DND-41 (cell line): ENCODE results near the gene SLC3A2.

ENCODE experiments used
- ATAC-seq: fragments of 200-7000 bp; cut with Tn5 transposase; 3 replicates; pipeline ENCODE4 v1.9.1; 2021; ENCODE audit warnings: low read depth; ENCODE audit not compliant: insufficient read depth
- DNase-seq: peaks from one replicate; pipeline ENCODE4 v3.0.0-alpha.2; 2020
- H2AFZ ChIP-seq: 2 replicates; pipeline ENCODE4 v1.6.0; 2012; ENCODE audit warnings: low read depth, low read length
- H3K27ac ChIP-seq: 2 replicates; pipeline ENCODE4 v1.5.1; 2012; ENCODE audit warnings: low read length, inconsistent platforms
- H3K27me3 ChIP-seq: fragments of 200-600 bp; sonication (generic); 2 replicates; pipeline ENCODE4 v1.6.0; 2012; ENCODE audit warnings: low read length, mild to moderate bottlenecking, inconsistent platforms; ENCODE audit not compliant: insufficient read depth, poor library complexity
- H3K36me3 ChIP-seq: 2 replicates; pipeline ENCODE4 v1.5.1; 2012; ENCODE audit warnings: low read length, inconsistent platforms; ENCODE audit not compliant: insufficient read depth
- H3K4me1 ChIP-seq: 2 replicates; pipeline ENCODE4 v1.5.1; 2012; ENCODE audit warnings: mild to moderate bottlenecking, low read length; ENCODE audit not compliant: insufficient read depth
- H3K4me2 ChIP-seq: 2 replicates; pipeline ENCODE4 v1.6.0; 2012; ENCODE audit warnings: mild to moderate bottlenecking, moderate library complexity, low read length, inconsistent platforms; ENCODE audit not compliant: insufficient read depth
- H3K4me3 ChIP-seq, 2 experiments: fragments of 200-600 bp in 1 of 2; shearing (Covaris generic) in 1 of 2; 2 replicates each; pipeline ENCODE4 v1.5.1; 2012 to 2016; ENCODE audit warnings: inconsistent platforms in 2 of 2, low read length in 2 of 2, mild to moderate bottlenecking in 2 of 2, low read depth in 1 of 2, moderate library complexity in 1 of 2
- H3K79me2 ChIP-seq: 2 replicates; pipeline ENCODE4 v1.6.0; 2012; ENCODE audit warnings: low read length, inconsistent platforms; ENCODE audit not compliant: insufficient read depth
- H3K9ac ChIP-seq: 2 replicates; pipeline ENCODE4 v1.6.0; 2012; ENCODE audit warnings: low read depth, mild to moderate bottlenecking, inconsistent platforms, low read length, moderate library complexity
- H3K9me3 ChIP-seq: 2 replicates; pipeline ENCODE4 v1.5.1; 2012; ENCODE audit warnings: low read length, moderate library complexity, mild to moderate bottlenecking, inconsistent platforms; ENCODE audit not compliant: insufficient read depth, severe bottlenecking
- H4K20me1 ChIP-seq: 2 replicates; pipeline ENCODE4 v1.6.0; 2012; ENCODE audit warnings: low read length; ENCODE audit not compliant: insufficient read depth
- CTCF ChIP-seq: IDR thresholded peaks from 2 replicates; pipeline ENCODE4 v1.5.1; 2012; ENCODE audit warnings: borderline replicate concordance, low read length, moderate library complexity, mild to moderate bottlenecking; ENCODE audit not compliant: poor library complexity, severe bottlenecking; ENCODE audit errors: extremely low read depth
- EZH2 ChIP-seq: IDR thresholded peaks from 3 replicates; pipeline ENCODE4 v1.6.1; 2012; ENCODE audit warnings: borderline replicate concordance, low read depth, mild to moderate bottlenecking, moderate library complexity, low read length, inconsistent platforms; ENCODE audit not compliant: severe bottlenecking

SLC3A2 gene

GRCh38 chr11:62892077-62892922, 11.6 kb downstream of the SLC3A2 start:
- H3K9ac ChIP-seq, result no peak overlapping the region
- TF ChIP-seq CTCF, result no peak
- TF ChIP-seq EZH2, result no peak
- ATAC-seq, result no peak
- no peak for DNase-seq
- H3K4me1 ChIP-seq, result no peaks in the 10 kb centered on the region
- peaks cover 21% of the 10 kb centered on the region for H3K36me3 ChIP-seq
- H2AFZ ChIP-seq, result no peak overlapping the region
- H3K27me3 ChIP-seq, result no peaks in the 10 kb centered on the region
- H3K9me3 ChIP-seq, result no peaks in the 10 kb centered on the region
- H4K20me1 ChIP-seq, result peaks cover 27% of the 10 kb centered on the region
- no peak overlapping the region for H3K27ac ChIP-seq
- no peak overlapping the region for H3K4me3 ChIP-seq
- H3K4me2 ChIP-seq, result no peak overlapping the region
- H3K79me2 ChIP-seq, result no peaks in the 10 kb centered on the region

GRCh38 chr11:62895501-62895900, 14.8 kb downstream of the SLC3A2 start:
- 0 out of 2 replicates have a peak, but pooled peaks cover 2% of the 10 kb centered on the region for H4K20me1 ChIP-seq
- H3K79me2 ChIP-seq, result no peaks in the 10 kb centered on the region
- H3K27ac ChIP-seq, result no peak overlapping the region
- DNase-seq (no peak), ATAC-seq (no peak)
- H3K9me3 ChIP-seq, result no peaks in the 10 kb centered on the region
- no peaks in the 10 kb centered on the region for H3K4me1 ChIP-seq
- no peaks in the 10 kb centered on the region for H3K36me3 ChIP-seq
- H2AFZ ChIP-seq, result no peak overlapping the region
- no peak for TF ChIP-seq EZH2
- TF ChIP-seq CTCF, result no peak
- H3K4me2 ChIP-seq, result no peak overlapping the region
- H3K9ac ChIP-seq, result no peak overlapping the region
- no peak overlapping the region for H3K4me3 ChIP-seq
- peaks cover 3% of the 10 kb centered on the region for H3K27me3 ChIP-seq

DNA sequence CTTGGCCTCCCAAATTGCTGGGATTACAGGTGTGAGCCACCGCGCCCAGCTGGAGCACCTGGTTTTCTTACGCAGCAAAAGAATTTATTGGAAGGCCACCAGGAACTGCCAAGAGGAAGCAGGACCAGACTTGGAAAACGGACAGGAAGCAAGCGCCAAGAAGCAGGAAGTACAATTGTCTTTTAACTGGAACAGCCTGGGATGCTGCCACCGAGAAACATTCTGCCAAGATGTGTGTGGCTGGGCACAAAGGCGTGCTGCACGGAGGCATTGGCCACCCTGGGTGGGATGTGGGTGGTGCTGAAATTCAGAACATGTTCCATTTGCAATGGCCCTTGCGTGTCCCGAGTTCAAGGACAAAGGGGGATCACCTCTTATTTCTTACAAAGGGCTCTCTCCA, 15.4 kb downstream of the SLC3A2 start:
- DNase-seq, result no peak
- TF ChIP-seq CTCF (no peak), EZH2 (no peak)
- H3K9ac ChIP-seq, result no peak overlapping the region
- H4K20me1 ChIP-seq, result no peaks in the 10 kb centered on the region
- no peak overlapping the region for H2AFZ ChIP-seq
- peaks cover 3% of the 10 kb centered on the region for H3K27me3 ChIP-seq
- no peak overlapping the region for H3K4me2 ChIP-seq
- no peak for ATAC-seq
- H3K4me3 ChIP-seq, result no peak overlapping the region
- H3K36me3 ChIP-seq, result no peaks in the 10 kb centered on the region
- no peak overlapping the region for H3K27ac ChIP-seq
- no peaks in the 10 kb centered on the region for H3K4me1 ChIP-seq
- H3K9me3 ChIP-seq, result no peaks in the 10 kb centered on the region
- no peaks in the 10 kb centered on the region for H3K79me2 ChIP-seq
